GM20000 (cell line): Measurements from ENCODE around the gene LHX3.
A peak's percentile ranks its signal among the peaks of the same experiment; 100 is the strongest.

Source experiments
- DNase-seq: peaks from one replicate; pipeline ENCODE4 v3.0.0; 2012; ENCODE audit warnings: low spot score
- CTCF ChIP-seq: IDR thresholded peaks from 2 replicates; pipeline ENCODE4 v1.5.1; 2012; ENCODE audit warnings: mild to moderate bottlenecking, control low read depth; ENCODE audit errors: extremely low read depth, missing control alignments

Gene LHX3

GRCh38 chr9:136249877-136250559 lies 45.1 kb upstream of the LHX3 start:
- no peak for DNase-seq

GRCh38 chr9:136248951-136249876 lies 44.3 kb upstream of the LHX3 start:
- DNase-seq: no peak
- TF ChIP-seq CTCF: no peak

More at GRCh38 chr9:136249877-136250559, 45.1 kb upstream of the LHX3 start:
- peak; percentile 1 for TF ChIP-seq CTCF

- DNase-seq: no peak
- TF ChIP-seq CTCF: no peak
Observed at GRCh38 chr9:136247947-136248637, 43.2 kb upstream of the LHX3 start.

- TF ChIP-seq CTCF: no peak
- DNase-seq: no peak
Observed at GRCh38 chr9:136247551-136247916, 42.6 kb upstream of the LHX3 start.

- no peak for TF ChIP-seq CTCF
- DNase-seq: no peak
Observed at GRCh38 chr9:136246849-136247550, 42.1 kb upstream of the LHX3 start.

GRCh38 chr9:136245219-136246150 lies 40.6 kb upstream of the LHX3 start, which contains the start of gene QSOX2:
Gene QSOX2 (minus strand): TSS chr9:136245812. CDS start chr9:136245803, 9 bp downstream.
- no peak for TF ChIP-seq CTCF
- DNase-seq: peak; percentile 97
